ENCODE results near the gene PPFIBP2. TPM values are rescaled to one million over a fixed set of nuclear protein-coding genes. Genes with fewer than 3 reads are reported as not detected.

The PPFIBP2 gene
- total RNA-seq, 3 donors from 2014 or later, result 32.3 to 56.1 (median 43.3) TPM

DNA sequence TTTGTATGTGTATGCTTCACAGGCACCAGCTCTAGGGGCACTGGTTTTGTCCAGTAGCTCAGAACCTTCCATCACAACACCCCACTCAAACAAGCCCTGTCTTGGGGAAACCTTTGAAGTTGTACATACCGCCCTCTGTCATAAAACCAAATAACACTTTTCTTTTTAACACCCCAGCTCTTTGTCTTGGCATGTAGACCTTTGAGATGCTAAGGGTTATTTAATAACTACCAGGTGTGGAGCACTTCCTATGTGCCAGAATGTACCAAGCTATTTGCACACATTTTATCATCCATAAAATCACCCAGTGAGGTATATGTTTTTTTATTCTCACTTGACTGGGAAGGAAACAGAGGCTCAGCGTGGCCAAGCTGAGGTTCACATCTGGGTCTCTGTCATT, 108.9 kb downstream of the PPFIBP2 start:
- H3K27ac ChIP-seq, result no peak overlapping the region
- H3K4me1 ChIP-seq, result no peaks in the 10 kb centered on the region
- no peak overlapping the region for H3K4me3 ChIP-seq
- no peak for DNase-seq (ENCODE audit: low spot score in 2 of 2)
- TF ChIP-seq, protein P1, sequence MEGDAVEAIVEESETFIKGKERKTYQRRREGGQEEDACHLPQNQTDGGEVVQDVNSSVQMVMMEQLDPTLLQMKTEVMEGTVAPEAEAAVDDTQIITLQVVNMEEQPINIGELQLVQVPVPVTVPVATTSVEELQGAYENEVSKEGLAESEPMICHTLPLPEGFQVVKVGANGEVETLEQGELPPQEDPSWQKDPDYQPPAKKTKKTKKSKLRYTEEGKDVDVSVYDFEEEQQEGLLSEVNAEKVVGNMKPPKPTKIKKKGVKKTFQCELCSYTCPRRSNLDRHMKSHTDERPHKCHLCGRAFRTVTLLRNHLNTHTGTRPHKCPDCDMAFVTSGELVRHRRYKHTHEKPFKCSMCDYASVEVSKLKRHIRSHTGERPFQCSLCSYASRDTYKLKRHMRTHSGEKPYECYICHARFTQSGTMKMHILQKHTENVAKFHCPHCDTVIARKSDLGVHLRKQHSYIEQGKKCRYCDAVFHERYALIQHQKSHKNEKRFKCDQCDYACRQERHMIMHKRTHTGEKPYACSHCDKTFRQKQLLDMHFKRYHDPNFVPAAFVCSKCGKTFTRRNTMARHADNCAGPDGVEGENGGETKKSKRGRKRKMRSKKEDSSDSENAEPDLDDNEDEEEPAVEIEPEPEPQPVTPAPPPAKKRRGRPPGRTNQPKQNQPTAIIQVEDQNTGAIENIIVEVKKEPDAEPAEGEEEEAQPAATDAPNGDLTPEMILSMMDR (IDR thresholded peaks at IDR 0.05), result no peak
- TF ChIP-seq POLR2A (IDR thresholded peaks at IDR 0.05) (no peak), POLR2AphosphoS5 (IDR thresholded peaks at IDR 0.05) (no peak)
- H3K9me3 ChIP-seq, result no peaks in the 10 kb centered on the region
- intact Hi-C loops (cut with DNase I; ENCODE audit: low total_unique reads), result no loop called here
- no peaks in the 10 kb centered on the region for H3K36me3 ChIP-seq
- no peaks in the 10 kb centered on the region for H3K27me3 ChIP-seq

DNA sequence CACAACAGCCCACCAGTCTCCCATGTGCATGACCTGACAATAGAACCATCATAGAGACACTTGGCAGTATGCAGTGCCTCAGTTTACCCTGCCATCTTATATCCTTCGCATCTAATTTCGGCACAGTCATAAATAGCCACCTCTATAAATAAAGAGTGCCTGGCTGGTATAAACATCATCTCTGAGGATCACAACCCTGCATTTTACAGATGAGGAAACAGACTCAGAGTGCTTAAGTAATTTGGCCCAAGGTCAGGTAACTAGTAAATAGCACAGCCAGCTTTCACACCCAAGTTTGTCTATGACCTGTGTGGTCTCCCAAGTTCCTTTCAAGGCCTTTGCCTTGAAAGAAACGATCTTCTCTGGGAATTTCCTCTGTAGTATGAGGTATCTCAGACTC, 114.9 kb downstream of the PPFIBP2 start:
- no peak for DNase-seq (ENCODE audit: low spot score in 2 of 2)
- no peaks in the 10 kb centered on the region for H3K27me3 ChIP-seq
- H3K36me3 ChIP-seq, result no peaks in the 10 kb centered on the region
- no peak overlapping the region for H3K27ac ChIP-seq
- H3K4me3 ChIP-seq, result no peak overlapping the region
- intact Hi-C loops (cut with DNase I; ENCODE audit: low total_unique reads), result no loop called here
- no peaks in the 10 kb centered on the region for H3K9me3 ChIP-seq
- H3K4me1 ChIP-seq, result no peaks in the 10 kb centered on the region
- TF ChIP-seq POLR2A (IDR thresholded peaks at IDR 0.05), result no peak
- TF ChIP-seq, protein P1 (IDR thresholded peaks at IDR 0.05), result no peak
- no peak for TF ChIP-seq POLR2AphosphoS5 (IDR thresholded peaks at IDR 0.05)

DNA sequence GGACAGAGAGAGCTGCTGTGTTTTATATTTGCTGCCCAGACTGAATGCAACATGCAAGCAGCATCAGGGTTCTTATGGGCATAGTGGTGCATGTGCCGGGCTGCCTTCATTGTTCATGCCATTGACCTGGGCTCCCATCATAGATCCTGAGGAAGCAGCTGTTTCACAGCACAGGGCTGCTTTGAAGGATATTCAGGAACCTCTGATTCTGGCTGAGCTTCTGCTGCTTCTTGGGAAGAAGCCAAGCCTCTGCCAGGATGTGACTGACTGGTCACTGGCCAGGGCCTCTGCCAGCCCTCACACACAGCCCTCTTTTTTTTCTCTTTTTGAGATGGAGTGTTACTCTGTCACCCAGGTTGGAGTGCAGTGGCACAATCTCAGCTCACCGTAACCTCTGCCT, 116.2 kb downstream of the PPFIBP2 start:
- TF ChIP-seq POLR2AphosphoS5 (IDR thresholded peaks at IDR 0.05), result no peak
- TF ChIP-seq POLR2A (IDR thresholded peaks at IDR 0.05), result no peak
- TF ChIP-seq, protein P1 (IDR thresholded peaks at IDR 0.05), result no peak
- Histone ChIP-seq H3K4me1 (no peaks in the 10 kb centered on the region), H3K27me3 (no peaks in the 10 kb centered on the region), H3K4me3 (no peak overlapping the region), H3K36me3 (no peaks in the 10 kb centered on the region), H3K9me3 (no peaks in the 10 kb centered on the region), H3K27ac (no peak overlapping the region)
- intact Hi-C loops (cut with DNase I; ENCODE audit: low total_unique reads), result no loop called here
- DNase-seq (ENCODE audit: low spot score in 2 of 2), result no peak

DNA sequence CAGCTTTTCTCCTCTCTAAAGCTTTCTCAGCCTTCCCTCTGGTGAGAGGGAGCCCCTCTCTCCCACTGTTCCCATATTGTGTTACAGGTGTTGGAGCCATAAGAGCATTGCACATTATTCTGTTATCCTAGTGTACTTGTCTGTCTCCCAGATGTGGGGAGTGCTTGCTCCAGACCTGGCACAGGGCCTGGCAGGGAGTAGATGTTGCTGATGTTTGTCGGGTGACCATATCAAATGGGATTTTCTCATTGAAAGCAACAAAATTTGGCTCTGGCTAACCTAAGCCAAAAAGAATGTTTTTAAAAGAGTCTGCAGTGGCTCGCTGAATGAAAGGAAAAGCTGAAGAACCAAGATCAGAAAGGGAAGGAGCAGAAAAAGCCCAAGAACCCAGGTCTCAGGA, 118.4 kb downstream of the PPFIBP2 start:
- DNase-seq (ENCODE audit: low spot score in 2 of 2), result no peak
- Histone ChIP-seq H3K36me3 (no peaks in the 10 kb centered on the region), H3K4me3 (no peak overlapping the region), H3K27ac (no peak overlapping the region), H3K27me3 (no peaks in the 10 kb centered on the region), H3K4me1 (no peaks in the 10 kb centered on the region), H3K9me3 (no peaks in the 10 kb centered on the region)
- intact Hi-C loops (cut with DNase I; ENCODE audit: low total_unique reads), result no loop called here
- TF ChIP-seq, protein P1 (IDR thresholded peaks at IDR 0.05), result no peak
- TF ChIP-seq POLR2A (IDR thresholded peaks at IDR 0.05) (no peak), POLR2AphosphoS5 (IDR thresholded peaks at IDR 0.05) (no peak)

DNA sequence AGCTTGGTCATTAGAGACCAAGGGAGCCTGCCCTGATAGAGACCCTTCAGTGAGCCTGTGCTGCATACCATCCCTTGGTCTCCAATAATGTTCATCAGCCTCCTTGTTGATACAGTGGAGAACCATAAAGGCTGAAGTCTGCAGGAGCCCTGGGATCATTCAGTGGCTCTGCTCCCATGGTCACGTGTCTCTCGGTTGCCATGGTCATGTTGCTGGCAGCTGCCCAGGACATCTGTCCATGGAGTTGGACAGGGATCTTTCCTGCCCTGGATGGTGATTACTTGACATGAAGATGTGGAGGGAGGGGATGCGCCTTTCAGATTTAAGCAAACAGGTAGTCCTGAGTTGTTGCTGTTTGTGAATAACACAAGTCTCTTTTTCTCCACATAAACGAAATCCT, 121.3 kb downstream of the PPFIBP2 start:
- Histone ChIP-seq H3K27me3 (no peaks in the 10 kb centered on the region), H3K4me3 (no peak overlapping the region), H3K27ac (no peak overlapping the region), H3K9me3 (no peaks in the 10 kb centered on the region), H3K36me3 (no peaks in the 10 kb centered on the region), H3K4me1 (no peaks in the 10 kb centered on the region)
- TF ChIP-seq POLR2AphosphoS5 (IDR thresholded peaks at IDR 0.05) (no peak), POLR2A (IDR thresholded peaks at IDR 0.05) (no peak)
- TF ChIP-seq, protein P1 (IDR thresholded peaks at IDR 0.05), result no peak
- intact Hi-C loops (cut with DNase I; ENCODE audit: low total_unique reads), result no loop called here
- DNase-seq (ENCODE audit: low spot score in 2 of 2), result no peak

Data from breast epithelium (tissue), 4 donors.